GOT3 (cell line): Measurements from ENCODE around the gene MLH1.

Source experiments
- DNase-seq: peaks from one replicate; lab custom pipeline; 2025; ENCODE audit warnings: mixed read lengths; lab: John Stamatoyannopoulos, UW

The MLH1 gene

DNA sequence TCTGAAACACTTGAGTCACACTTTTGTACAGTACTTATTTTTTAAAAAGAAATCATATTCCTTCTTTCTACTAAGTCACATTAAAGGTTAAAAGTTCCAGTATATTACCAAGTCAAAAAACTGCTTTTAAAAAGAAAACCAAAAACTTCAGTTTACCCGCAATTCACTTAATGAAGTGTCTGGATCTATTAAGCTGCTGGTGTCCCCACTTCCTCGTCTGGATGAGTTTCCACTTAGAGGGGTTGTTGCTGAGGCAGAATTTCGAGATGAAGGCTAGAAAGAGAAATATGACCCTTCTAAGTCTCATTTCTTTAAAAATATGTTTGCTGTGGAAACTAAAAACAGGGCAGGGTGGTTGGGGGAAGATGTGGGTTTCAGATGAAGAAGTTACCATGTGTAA, 101.3 kb downstream of the MLH1 start:
- no peak for DNase-seq

DNA sequence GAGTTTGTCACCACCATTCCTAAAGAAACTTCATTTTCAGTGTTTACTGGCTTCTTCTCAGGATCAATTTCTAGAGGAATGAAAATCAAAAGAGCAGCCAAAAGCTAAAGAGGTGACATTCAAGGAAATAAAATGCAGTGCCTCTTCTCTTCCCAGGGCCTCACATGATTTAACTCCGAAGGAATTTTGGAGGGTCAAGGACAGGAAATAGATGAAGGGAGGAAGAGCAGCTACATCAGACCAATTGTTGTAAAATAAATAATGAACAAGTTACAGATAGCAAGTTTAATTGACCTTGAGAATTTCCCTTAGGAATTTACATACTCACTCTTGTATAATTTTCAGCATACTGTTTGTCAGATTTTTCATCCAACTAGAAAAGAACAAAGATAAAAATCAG, 103.0 kb downstream of the MLH1 start:
- no peak for DNase-seq

DNA sequence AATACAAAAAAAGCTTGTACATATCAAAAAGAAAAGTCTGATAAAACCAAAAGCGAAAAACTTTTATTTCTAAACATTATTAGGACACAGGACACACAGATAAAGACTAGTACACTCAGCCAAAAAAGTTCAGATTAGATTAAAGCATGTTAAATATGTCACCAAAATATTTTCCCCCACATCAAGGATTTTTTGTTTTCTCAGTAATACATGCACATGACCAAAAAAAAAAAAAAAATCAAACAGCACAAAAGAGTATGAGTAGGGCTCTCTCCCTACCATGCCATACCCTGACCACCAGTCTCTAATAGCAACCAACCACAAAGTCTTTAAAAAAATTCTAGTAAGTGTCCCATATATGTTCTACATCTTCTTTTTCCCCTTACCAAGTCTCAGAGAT, 103.7 kb downstream of the MLH1 start:
- no peak for DNase-seq

DNA sequence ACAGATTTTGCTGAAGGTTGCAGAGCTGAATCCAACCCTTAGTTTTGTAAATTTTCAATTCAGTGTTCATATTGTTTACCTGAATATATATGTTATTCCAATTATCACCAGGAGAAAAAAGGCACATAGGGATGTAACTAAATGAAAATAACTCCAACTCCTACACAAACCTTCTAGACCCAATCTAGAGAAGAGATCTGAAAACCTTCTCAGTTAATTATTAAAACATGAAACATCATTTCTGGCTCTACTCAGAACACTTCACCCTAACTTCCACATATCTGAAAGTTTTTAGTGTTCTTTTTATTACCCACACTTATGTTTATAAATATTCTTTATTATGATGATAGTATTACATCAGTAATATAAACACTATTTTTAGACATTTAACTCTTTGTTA, 104.5 kb downstream of the MLH1 start:
- no peak for DNase-seq

DNA sequence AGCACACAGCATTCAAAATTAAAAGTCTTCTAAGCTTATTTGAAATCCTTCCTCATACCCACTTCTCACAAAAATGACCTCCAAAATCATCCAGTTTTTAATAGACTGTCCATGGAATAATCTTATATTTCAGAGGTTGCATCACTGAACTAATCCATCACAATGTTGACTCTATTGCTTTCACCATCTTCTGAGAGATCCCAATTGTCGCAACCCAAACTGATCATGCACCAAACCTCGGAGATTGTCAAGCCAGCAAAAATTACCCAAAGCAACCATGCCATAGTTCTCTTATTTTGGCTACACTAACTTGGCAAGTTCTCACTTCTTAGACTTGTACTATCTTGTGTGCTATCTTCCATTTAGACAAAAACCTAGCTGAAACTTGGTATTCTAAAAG, 105.6 kb downstream of the MLH1 start:
- no peak for DNase-seq

DNA sequence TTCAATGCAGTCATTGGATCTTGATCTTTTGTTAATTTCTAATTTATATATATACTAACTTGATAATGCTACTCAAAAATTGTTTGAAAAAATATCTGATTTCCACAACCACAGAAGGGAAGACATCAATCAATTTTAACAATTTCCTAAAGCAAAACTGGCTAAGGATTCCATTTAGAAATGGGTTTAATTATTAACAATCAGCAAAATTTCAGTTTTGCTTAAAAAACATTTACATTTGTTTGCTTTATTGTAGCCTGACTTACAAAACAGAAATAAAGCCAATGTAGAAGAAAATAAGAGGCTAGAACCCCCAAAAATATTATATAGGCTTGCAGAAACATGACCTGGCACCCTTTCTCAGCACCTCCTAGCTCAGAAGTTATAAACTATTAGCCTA, 106.2 kb downstream of the MLH1 start:
- no peak for DNase-seq

DNA sequence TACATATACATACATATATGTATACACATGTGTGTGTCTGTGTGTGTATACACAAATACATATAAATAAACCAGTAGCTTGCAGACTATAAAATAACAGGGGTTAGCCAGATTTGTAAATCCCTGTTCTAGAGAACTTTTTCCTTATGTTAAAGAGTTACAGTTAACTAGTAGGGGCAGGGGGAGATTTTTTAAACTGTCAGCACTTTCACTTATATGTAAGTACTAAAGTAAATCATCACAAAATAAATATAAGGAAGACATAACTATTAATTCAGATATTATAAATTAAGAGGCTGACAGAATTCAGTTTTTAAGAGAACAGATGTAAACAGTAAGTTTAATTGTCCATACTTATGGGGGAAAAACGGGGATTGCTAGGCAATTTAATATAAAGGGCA, 107.1 kb downstream of the MLH1 start:
- no peak for DNase-seq
